Activated naive CD4-positive, alpha-beta T cell treated with anti-CD3 and anti-CD28 coated beads for 36 hours (primary cell): ENCODE data around the gene PUDP. TPM values are rescaled to one million over a fixed set of nuclear protein-coding genes. Genes with fewer than 3 reads are reported as not detected.

Experiments
- CTCF ChIA-PET: fragments of 350-600 bp; sonication (Branson Sonifier 250); formaldehyde crosslinking; loops from one replicate; lab custom pipeline; 2021; ENCODE audit warnings: antibody characterized with exemption; lab: Charles Lee
- DNase-seq: peaks from one replicate; pipeline ENCODE4 v3.0.0-alpha.2; 2020
- H3K27ac Mint-ChIP-seq: one replicate; pipeline ENCODE4 v1.8.0; 2021; ENCODE audit warnings: mild to moderate bottlenecking, mixed read lengths
- H3K27me3 Mint-ChIP-seq: one replicate; pipeline ENCODE4 v1.8.0; 2021; ENCODE audit warnings: low read depth, mixed read lengths
- H3K36me3 Mint-ChIP-seq: one replicate; pipeline ENCODE4 v1.8.0; 2021; ENCODE audit warnings: low read depth, mixed read lengths
- H3K4me1 Mint-ChIP-seq: one replicate; pipeline ENCODE4 v1.8.0; 2021; ENCODE audit warnings: low read depth, mixed read lengths
- H3K4me3 Mint-ChIP-seq: one replicate; pipeline ENCODE4 v1.8.0; 2021; ENCODE audit warnings: mild to moderate bottlenecking, moderate library complexity, mixed read lengths
- H3K9me3 Mint-ChIP-seq: one replicate; pipeline ENCODE4 v1.8.0; 2021; ENCODE audit warnings: mixed read lengths
- intact Hi-C: fragments of 100-400 bp; cut with micrococcal nuclease; formaldehyde crosslinking; loops from one replicate; pipeline ENCODE4 v1.15.1; 2023
- total RNA-seq, 2 experiments: library from RNA; stranded (reverse); gene quantifications; one replicate each; pipeline ENCODE4 v1.2.3, GENCODE V29; 2021

PUDP gene
- total RNA-seq, 2 experiments from 2014 or later, result 10.7 to 13.6 TPM

DNA sequence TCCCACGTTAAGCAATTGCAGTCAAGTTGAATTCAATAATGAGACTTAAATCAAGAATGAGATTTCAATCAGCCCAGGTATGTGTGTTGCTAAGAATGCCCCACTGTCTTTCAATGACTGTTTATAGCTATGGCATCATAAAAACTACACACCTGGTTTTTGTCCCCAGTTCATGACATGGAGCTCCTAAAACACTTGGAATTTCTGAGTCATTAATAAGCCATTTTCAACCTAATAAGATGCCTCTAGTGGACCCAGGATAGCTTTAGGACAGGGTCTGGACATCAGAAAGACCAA, 73.1 kb downstream of the PUDP start:
- Mint-ChIP-seq H3K4me3 (no peak overlapping the region), H3K27me3 (no peaks in the 10 kb centered on the region), H3K36me3 (peaks cover 3% of the 10 kb centered on the region), H3K4me1 (peaks cover 16% of the 10 kb centered on the region), H3K27ac (no peak overlapping the region), H3K9me3 (no peaks in the 10 kb centered on the region)
- CTCF ChIA-PET, result no interaction called here
- no peak for DNase-seq
- intact Hi-C loops, result no loop called here

DNA sequence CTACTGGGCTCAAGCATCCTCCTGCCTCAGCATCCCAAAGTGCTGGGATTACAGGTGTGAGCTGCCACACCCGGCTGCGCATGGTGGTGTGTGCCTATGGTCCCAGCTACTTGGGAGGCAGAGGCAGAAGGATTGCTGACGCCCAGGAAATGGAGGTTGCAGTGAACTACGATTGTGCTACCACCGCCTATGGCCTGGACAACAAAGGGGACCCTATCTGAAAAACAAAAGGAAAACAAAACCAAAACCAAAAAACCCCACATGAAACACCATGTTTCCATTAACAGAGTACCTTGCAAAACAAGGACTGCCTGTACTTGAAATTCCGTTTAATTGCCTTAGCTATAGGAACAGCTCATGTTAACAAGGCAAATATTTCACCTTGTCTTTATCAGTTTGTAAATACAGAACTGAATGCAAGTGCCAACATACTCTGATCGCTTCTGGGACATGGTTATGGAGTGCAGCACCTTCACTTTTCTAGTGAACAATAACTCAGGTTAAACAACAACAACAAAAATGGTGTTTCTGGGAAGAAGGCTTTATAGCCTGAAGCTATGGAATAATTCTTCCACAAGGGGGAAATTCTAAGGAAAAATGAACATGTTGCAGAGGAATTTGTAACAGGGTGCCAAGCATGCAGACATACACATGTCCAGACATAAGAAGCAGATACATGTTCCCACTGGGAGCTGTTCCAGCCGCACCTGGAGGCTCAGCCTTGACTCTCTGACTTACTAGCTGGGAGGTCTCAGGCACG, 73.6 kb downstream of the PUDP start:
- Mint-ChIP-seq H3K27ac (no peak overlapping the region), H3K27me3 (no peaks in the 10 kb centered on the region), H3K4me1 (peaks cover 21% of the 10 kb centered on the region), H3K4me3 (no peak overlapping the region), H3K9me3 (no peaks in the 10 kb centered on the region), H3K36me3 (peaks cover 3% of the 10 kb centered on the region)
- CTCF ChIA-PET, result no interaction called here
- intact Hi-C loops, result no loop called here
- DNase-seq, result no peak

DNA sequence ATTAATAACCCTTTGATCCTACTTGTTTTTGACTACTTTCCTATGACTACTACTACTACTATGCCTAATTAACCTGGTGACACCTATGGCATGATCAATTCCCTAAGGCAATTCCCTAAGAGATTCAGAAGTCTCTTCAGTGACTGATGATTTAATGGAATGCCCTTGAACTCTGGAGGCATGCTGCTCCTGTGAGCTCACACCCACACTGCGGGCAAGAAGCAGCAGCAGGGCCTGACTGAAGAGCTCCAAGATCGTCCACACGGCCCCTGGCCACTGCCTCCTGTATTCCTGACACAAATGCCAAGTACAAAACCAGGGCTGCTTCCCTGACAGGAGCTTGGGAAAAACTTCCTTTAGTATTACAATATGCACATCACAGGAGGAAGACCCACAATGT, 74.6 kb downstream of the PUDP start:
- no peak for DNase-seq
- Mint-ChIP-seq H3K9me3 (no peaks in the 10 kb centered on the region), H3K4me1 (peaks cover 28% of the 10 kb centered on the region), H3K27ac (no peak overlapping the region), H3K27me3 (no peaks in the 10 kb centered on the region), H3K4me3 (no peak overlapping the region), H3K36me3 (peaks cover 6% of the 10 kb centered on the region)
- CTCF ChIA-PET, result no interaction called here
- intact Hi-C loops, result no loop called here

DNA sequence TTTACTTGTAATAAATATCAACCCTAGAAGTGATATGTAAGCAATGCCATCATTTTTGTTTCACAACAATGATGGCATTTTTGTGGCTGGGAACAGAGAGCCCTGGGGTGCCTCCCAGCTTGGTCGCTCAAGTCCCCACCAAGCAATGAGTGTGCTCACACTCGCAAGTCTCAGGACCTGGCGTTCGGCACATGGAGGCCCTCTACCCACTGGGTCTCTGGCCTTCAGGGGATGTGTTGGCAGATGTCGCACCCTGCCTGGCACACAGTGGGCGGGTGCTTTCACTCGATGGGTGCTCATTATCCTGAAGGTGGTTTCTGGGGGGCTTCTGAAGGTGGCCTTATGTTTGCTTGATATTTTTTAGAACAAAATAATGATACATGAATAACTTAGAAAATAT, 75.1 kb downstream of the PUDP start:
- intact Hi-C loops, result no loop called here
- Mint-ChIP-seq H3K4me3 (no peak overlapping the region), H3K27me3 (no peaks in the 10 kb centered on the region), H3K4me1 (peaks cover 29% of the 10 kb centered on the region), H3K9me3 (no peaks in the 10 kb centered on the region), H3K36me3 (peaks cover 7% of the 10 kb centered on the region), H3K27ac (no peak overlapping the region)
- no peak for DNase-seq
- CTCF ChIA-PET, result no interaction called here

DNA sequence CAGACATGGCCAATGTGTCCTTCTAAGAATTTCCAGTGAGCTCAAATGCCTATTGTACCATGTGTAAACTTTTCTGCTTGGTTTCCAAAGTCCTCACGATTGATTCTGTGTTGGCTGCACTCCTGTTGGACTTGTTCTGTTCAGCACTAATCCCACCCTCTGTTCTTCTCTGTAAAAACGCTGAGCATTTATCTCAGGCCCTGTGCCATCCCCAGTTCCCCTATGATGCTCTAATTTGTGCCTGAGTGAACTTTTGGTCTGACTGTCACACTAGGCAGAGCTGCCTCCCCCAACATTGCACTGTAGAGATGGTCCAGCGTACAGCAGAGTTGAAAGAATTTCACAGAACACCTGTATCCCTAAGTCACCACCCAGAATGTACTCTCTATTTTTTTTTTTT, 76.6 kb downstream of the PUDP start:
- Mint-ChIP-seq H3K4me1 (peaks cover 33% of the 10 kb centered on the region), H3K9me3 (no peaks in the 10 kb centered on the region), H3K36me3 (peaks cover 7% of the 10 kb centered on the region), H3K27me3 (no peaks in the 10 kb centered on the region), H3K4me3 (no peak overlapping the region), H3K27ac (no peak overlapping the region)
- CTCF ChIA-PET, result interaction anchor here (0.6 kb wide), 1 partner anchor 863 kb away, joined by 6 read pairs; no protein-coding TSS in a partner anchor
- intact Hi-C loops, result no loop called here
- no peak for DNase-seq

DNA sequence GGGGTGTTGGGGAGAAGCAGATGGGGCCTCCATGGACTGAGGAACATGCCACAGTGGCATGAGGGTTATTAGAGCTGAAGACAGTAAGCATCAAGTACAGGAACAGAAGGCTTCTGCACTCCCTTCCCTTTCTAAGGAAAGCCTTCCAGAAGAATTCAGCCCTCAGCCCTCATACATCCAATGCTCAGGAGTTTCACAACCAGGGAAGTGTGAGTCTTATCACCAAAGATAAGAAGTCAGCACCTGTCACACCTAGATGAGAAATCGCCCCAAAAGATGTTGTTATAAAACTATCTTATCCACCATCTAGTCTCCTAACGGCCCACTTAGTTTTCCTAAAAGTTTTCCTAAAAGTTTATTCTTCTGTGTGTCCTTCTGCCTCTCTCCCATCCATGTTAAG, 78.4 kb downstream of the PUDP start:
- H3K9me3 Mint-ChIP-seq, result no peaks in the 10 kb centered on the region
- CTCF ChIA-PET, result interaction anchor here (0.7 kb wide), 1 partner anchor 1050 kb away, joined by 3 read pairs; no protein-coding TSS in a partner anchor
- H3K36me3 Mint-ChIP-seq, result peaks cover 6% of the 10 kb centered on the region
- peaks cover 28% of the 10 kb centered on the region for H3K4me1 Mint-ChIP-seq
- no peaks in the 10 kb centered on the region for H3K27me3 Mint-ChIP-seq
- H3K27ac Mint-ChIP-seq, result no peak overlapping the region
- no peak for DNase-seq
- no peak overlapping the region for H3K4me3 Mint-ChIP-seq
- intact Hi-C loops, result loop anchor here (1.0 to 5.0 kb wide), 3 partner anchors 78 to 857 kb away; partner anchors contain the start of genes PUDP and STS

GRCh38 chrX:7068939-7069367, 79.0 kb downstream of the PUDP start:
- Mint-ChIP-seq H3K27me3 (no peaks in the 10 kb centered on the region), H3K4me3 (no peak overlapping the region), H3K4me1 (peaks cover 25% of the 10 kb centered on the region), H3K36me3 (peaks cover 6% of the 10 kb centered on the region), H3K27ac (no peak overlapping the region), H3K9me3 (no peaks in the 10 kb centered on the region)
- intact Hi-C loops, result loop anchor here (1.0 to 5.0 kb wide), 3 partner anchors 78 to 857 kb away; partner anchors contain the start of genes PUDP and STS
- DNase-seq, result peak; percentile 57
- CTCF ChIA-PET, result interaction anchor here (0.7 kb wide), 1 partner anchor 1049 kb away, joined by 3 read pairs; no protein-coding TSS in a partner anchor

DNA sequence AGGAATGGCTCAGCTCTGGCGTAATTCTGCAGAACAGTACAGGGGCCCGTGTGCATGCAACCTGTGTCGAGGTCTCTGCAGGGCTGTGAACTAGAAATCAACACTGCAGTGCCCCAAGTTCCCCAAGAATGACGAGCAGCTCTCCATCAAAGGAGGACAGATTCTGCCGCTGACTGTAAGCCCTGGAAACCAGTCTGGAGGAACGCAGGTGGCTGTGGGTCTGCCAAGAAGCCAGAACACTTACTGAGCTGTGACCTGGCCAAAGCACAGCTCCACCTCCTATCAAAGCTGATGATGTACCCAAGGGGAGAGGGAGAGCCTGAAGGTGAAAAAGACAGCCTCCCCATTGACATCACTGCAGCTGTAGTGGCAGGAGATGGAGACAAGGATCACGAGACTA, 80.7 kb downstream of the PUDP start:
- H3K27me3 Mint-ChIP-seq, result no peaks in the 10 kb centered on the region
- H3K36me3 Mint-ChIP-seq, result peaks cover 6% of the 10 kb centered on the region
- CTCF ChIA-PET, result no interaction called here
- no peak overlapping the region for H3K27ac Mint-ChIP-seq
- H3K4me1 Mint-ChIP-seq, result peaks cover 33% of the 10 kb centered on the region
- no peaks in the 10 kb centered on the region for H3K9me3 Mint-ChIP-seq
- no peak overlapping the region for H3K4me3 Mint-ChIP-seq
- intact Hi-C loops, result loop anchor here (5.0 kb wide), 2 partner anchors 80 to 105 kb away; partner anchors contain the start of genes PUDP and STS
- DNase-seq, result no peak

DNA sequence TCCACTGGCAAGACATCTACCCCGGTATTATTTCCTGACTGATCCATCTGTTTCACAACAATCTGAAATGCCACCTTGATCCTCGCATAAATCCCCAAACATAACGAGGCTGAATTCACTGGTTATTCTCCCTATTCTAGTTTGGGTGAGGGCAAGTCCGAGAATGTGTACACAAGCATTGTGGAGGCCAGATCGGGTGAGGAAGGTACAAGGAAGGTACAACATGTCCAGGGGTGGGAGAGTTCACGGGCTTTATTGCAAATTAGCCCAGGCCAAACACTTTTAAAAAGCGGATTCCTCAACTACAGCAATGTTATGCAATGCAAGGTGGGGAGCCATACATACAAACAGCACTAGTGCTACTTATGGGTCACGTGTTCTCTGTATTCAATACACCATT, 82.5 kb downstream of the PUDP start:
- no peaks in the 10 kb centered on the region for H3K9me3 Mint-ChIP-seq
- no peaks in the 10 kb centered on the region for H3K27me3 Mint-ChIP-seq
- peaks cover 38% of the 10 kb centered on the region for H3K4me1 Mint-ChIP-seq
- intact Hi-C loops, result loop anchor here (5.0 kb wide), 2 partner anchors 82 to 107 kb away; partner anchors contain the start of genes PUDP and STS
- H3K36me3 Mint-ChIP-seq, result peaks cover 6% of the 10 kb centered on the region
- CTCF ChIA-PET, result no interaction called here
- no peak overlapping the region for H3K4me3 Mint-ChIP-seq
- no peak for DNase-seq
- H3K27ac Mint-ChIP-seq, result no peak overlapping the region

DNA sequence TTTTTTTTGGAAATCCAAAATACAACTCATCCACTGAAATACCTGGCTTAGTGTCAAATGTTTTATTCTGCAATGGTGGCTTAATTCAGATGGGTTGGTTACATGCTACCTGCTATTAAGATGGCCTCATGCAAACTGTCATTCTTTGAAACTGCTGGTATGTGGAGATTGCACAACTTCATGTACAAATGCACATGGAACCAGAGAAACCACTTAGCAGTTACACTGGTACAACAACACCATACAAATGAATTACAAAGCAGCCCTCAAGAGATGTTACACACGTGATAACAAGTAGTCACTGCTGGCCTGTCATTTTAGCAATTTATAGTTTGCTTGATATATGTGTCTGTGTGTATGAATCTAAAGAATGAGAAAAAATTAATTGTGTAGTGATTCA, 85.0 kb downstream of the PUDP start:
- Mint-ChIP-seq H3K36me3 (peaks cover 4% of the 10 kb centered on the region), H3K4me1 (peaks cover 32% of the 10 kb centered on the region), H3K27me3 (no peaks in the 10 kb centered on the region), H3K9me3 (no peaks in the 10 kb centered on the region), H3K27ac (no peak overlapping the region), H3K4me3 (no peak overlapping the region)
- CTCF ChIA-PET, result no interaction called here
- DNase-seq, result no peak
- intact Hi-C loops, result no loop called here

- CTCF ChIA-PET, result no interaction called here
- Mint-ChIP-seq H3K27me3 (no peaks in the 10 kb centered on the region), H3K4me1 (peaks cover 32% of the 10 kb centered on the region), H3K36me3 (peaks cover 8% of the 10 kb centered on the region), H3K9me3 (no peaks in the 10 kb centered on the region), H3K4me3 (no peak overlapping the region), H3K27ac (no peak overlapping the region)
- intact Hi-C loops, result no loop called here
- DNase-seq, result no peak
Measured at GRCh38 chrX:7062276-7062675, 85.7 kb downstream of the PUDP start.

GRCh38 chrX:7061429-7061828, 86.5 kb downstream of the PUDP start:
- Mint-ChIP-seq H3K36me3 (peaks cover 15% of the 10 kb centered on the region), H3K9me3 (no peaks in the 10 kb centered on the region), H3K4me1 (peaks cover 34% of the 10 kb centered on the region), H3K4me3 (no peak overlapping the region), H3K27me3 (no peaks in the 10 kb centered on the region), H3K27ac (no peak overlapping the region)
- intact Hi-C loops, result no loop called here
- CTCF ChIA-PET, result interaction anchor here (0.6 kb wide), 1 partner anchor 12 kb away, joined by 3 read pairs; no protein-coding TSS in a partner anchor
- no peak for DNase-seq

DNA sequence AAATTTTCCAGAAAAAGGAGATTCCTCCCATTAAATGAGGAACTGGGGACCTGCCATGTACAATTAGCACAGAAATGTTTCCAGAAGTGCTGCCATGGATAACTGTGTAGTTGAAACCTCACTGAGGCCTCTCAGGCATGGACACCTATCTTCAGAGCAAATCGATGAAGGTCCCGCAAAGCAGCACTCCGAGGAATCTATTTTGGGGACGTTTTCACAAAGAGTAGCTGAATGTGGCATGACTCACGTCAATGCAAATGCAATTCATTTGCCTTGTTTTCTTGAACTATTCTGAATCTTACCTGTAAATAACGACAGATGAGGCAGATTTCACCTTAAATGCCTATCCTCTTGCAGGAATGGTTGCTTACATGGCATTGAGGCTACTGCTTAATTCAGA, 87.5 kb downstream of the PUDP start:
- no peaks in the 10 kb centered on the region for H3K9me3 Mint-ChIP-seq
- no peak for DNase-seq
- CTCF ChIA-PET, result no interaction called here
- no peak overlapping the region for H3K27ac Mint-ChIP-seq
- no peaks in the 10 kb centered on the region for H3K27me3 Mint-ChIP-seq
- peaks cover 41% of the 10 kb centered on the region for H3K4me1 Mint-ChIP-seq
- H3K4me3 Mint-ChIP-seq, result no peak overlapping the region
- intact Hi-C loops, result no loop called here
- peaks cover 14% of the 10 kb centered on the region for H3K36me3 Mint-ChIP-seq
